ENCODE data around the gene ZNF260.

The ZNF260 gene

GRCh38 chr19:36489920-36490415 lies 38.1 kb downstream of the ZNF260 start:
- DNase-seq (ENCODE audit: low spot score): no peak

DNA sequence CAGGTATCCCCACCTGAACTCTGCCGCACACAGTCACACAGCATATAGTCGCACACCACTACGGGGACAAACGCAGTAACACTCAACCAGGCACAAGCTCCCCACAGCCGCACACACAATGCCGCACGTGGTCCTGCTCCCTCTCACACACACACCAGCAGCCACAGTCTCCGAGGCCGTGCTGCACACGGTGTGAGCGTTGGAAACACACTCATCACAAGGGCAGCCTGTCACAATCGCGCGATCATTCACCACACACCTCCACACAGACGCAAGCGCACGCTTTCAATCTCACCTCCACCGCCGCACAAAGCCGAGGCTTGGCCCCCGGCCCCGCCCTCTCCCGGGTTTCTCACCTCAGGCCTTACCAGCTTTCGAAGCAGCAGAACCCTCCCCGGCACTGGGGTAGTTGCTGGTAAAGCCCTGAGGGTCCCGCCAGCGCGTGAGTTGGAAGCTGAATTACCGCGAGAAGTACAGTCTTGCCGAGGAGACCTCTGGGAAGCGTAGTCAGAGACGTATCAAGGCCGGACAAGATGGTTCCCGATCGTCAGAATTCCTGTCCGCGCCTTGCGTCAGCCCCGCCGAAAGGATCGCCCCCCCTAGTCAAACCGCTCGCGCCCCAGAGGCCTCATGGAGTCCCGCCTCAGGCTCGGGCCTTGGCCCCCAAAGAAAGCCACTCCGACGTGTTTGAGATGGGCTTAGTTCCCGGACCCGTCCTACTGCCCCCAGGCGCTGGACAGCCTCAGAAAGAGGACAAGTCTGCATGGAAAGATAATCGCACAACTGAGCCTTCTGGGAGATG lies 38.8 kb downstream of the ZNF260 start, which contains the start of gene ZNF566:
TSS of gene ZNF566 (minus strand) at position 444 of the 802 bp plus-strand sequence. CDS start 13,004 bp downstream, outside the sequence.
- peak; percentile 94 for DNase-seq (ENCODE audit: low spot score)

DNA sequence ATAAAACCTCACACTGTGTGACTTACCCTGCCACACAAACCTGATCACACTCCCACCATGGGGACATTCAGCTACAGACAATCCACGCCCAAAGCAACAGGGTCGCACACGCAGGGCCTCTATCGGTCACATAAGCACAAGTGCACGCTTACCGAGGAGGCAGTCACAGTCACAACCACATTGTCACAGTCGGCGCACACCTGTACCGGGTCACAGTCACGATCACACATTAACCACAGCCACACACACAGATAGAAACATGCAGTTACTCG lies 39.3 kb downstream of the ZNF260 start:
- peak; percentile 44 for DNase-seq (ENCODE audit: low spot score)

- DNase-seq (ENCODE audit: low spot score): no peak
These were observed 39.8 kb downstream of the ZNF260 start for GRCh38 chr19:36488118-36488845.

DNA sequence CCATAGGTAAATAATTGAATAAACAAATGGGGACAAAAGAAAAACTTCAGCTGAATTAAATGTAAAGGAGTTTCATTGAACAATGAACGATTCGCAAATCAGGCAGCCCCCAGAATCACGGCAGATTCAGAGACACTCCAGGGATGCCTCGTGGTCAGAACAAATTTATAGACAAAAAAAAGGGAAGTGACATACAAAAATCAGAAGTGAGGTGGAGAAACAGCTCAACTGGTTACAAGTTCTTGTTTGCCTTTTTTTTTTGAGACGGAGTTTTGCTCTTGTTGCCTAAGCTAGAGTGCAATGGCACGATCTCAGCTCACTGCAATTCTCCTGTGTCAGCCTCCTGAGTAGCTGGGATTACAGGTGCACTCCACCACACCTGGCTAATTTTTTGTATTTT lies 44.4 kb downstream of the ZNF260 start:
- no peak for DNase-seq (ENCODE audit: low spot score)

- peak; percentile 54 for DNase-seq (ENCODE audit: low spot score)
These were observed 45.2 kb downstream of the ZNF260 start for GRCh38 chr19:36482876-36483275.
